ENCODE data around the gene PTPN21. TPM values are rescaled to one million over a fixed set of nuclear protein-coding genes. Genes with fewer than 3 reads are reported as not detected.

PTPN21 gene
- total and polyA plus RNA-seq, 2 of the 13 experiments (the other 11 are each of a cell fraction or from before 2014, with no cell fraction given) = 2.0 to 3.7 TPM

- no peak for TF ChIP-seq ZNF776 (CRISPR knock-in tag; IDR thresholded peaks at IDR 0.05)
- TF ChIP-seq ZBTB37 (CRISPR knock-in tag; IDR thresholded peaks at IDR 0.05) = no peak
- no peak for TF ChIP-seq DBP (CRISPR knock-in tag; IDR thresholded peaks at IDR 0.05; ENCODE audit: not compliant biosample characterization)
- TF ChIP-seq ZBTB34 (CRISPR knock-in tag; IDR thresholded peaks at IDR 0.05) = no peak
- TF ChIP-seq HNF1A (IDR thresholded peaks at IDR 0.05; ENCODE audit: low read depth) = no peak
- TF ChIP-seq HNF1A (CRISPR knock-in tag; IDR thresholded peaks at IDR 0.05; ENCODE audit: borderline replicate concordance) = no peak
- no peak for TF ChIP-seq ZNF12 (CRISPR knock-in tag; IDR thresholded peaks at IDR 0.05)
These were observed 37.2 kb upstream of the PTPN21 start (continued) for GRCh38 chr14:88592031-88592430.
